Transverse colon (tissue), 3 donors: Measurements from ENCODE around the gene FKBP1A.

Experiments
- POLR2A ChIP-seq: fragments of 450-650 bp; IDR thresholded peaks from one replicate; pipeline ENCODE4 v1.6.1; 2016; ENCODE audit warnings: antibody characterized with exemption, mild to moderate bottlenecking, moderate library complexity
- TF ChIP-seq, protein P1 (sequence below), 5 experiments: fragments of 200-600 bp in 3 of 5; fragments of 450-650 bp in 2 of 5; sonication (generic) in 3 of 5; IDR thresholded peaks; 1 replicate in 2 of 5; 2 replicates in 3 of 5; pipeline ENCODE4 v1.5.1; 2016 to 2017; ENCODE audit warnings: antibody characterized with exemption in 5 of 5, inconsistent platforms in 3 of 5, mild to moderate bottlenecking in 2 of 5, moderate library complexity in 1 of 5

- peak; percentile 81 for TF ChIP-seq POLR2A
- TF ChIP-seq, protein P1, sequence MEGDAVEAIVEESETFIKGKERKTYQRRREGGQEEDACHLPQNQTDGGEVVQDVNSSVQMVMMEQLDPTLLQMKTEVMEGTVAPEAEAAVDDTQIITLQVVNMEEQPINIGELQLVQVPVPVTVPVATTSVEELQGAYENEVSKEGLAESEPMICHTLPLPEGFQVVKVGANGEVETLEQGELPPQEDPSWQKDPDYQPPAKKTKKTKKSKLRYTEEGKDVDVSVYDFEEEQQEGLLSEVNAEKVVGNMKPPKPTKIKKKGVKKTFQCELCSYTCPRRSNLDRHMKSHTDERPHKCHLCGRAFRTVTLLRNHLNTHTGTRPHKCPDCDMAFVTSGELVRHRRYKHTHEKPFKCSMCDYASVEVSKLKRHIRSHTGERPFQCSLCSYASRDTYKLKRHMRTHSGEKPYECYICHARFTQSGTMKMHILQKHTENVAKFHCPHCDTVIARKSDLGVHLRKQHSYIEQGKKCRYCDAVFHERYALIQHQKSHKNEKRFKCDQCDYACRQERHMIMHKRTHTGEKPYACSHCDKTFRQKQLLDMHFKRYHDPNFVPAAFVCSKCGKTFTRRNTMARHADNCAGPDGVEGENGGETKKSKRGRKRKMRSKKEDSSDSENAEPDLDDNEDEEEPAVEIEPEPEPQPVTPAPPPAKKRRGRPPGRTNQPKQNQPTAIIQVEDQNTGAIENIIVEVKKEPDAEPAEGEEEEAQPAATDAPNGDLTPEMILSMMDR (IDR thresholded peaks at IDR 0.05): peak in 2 of 5 experiments; percentile 39
These were observed at the start of gene FKBP1A for GRCh38 chr20:1392693-1393506.
